LoVo (cell line): Measurements from ENCODE around the gene CNTN5.
"Not testable (repeated sequence)": the region's sequence is repeated elsewhere in the genome, so short reads cannot be mapped to it uniquely, and the experiment has no call there.

Source experiments
- DNase-seq: peaks from one replicate; pipeline ENCODE4 v3.0.0-alpha.2; 2016; ENCODE audit warnings: low spot score

Gene CNTN5

GRCh38 chr11:100214791-100215190 is 1194.0 kb downstream of the CNTN5 start:
- no peak for DNase-seq

GRCh38 chr11:100220801-100221200 is 1200.1 kb downstream of the CNTN5 start:
- DNase-seq, result no peak

- no peak for DNase-seq
These were observed 1201.0 kb downstream of the CNTN5 start for GRCh38 chr11:100221791-100222190.

- no peak for DNase-seq
These were observed 1203.8 kb downstream of the CNTN5 start for GRCh38 chr11:100224541-100225034.

GRCh38 chr11:100229086-100229485 is 1208.3 kb downstream of the CNTN5 start:
- DNase-seq, result no peak

- DNase-seq, result no peak
These were observed 1211.3 kb downstream of the CNTN5 start for GRCh38 chr11:100232006-100232405.

- no peak for DNase-seq
These were observed 1214.3 kb downstream of the CNTN5 start for GRCh38 chr11:100235085-100235484.

- DNase-seq, result no peak
These were observed 1219.3 kb downstream of the CNTN5 start for GRCh38 chr11:100240025-100240539.

GRCh38 chr11:100247704-100248103 is 1227.0 kb downstream of the CNTN5 start:
- no peak for DNase-seq

GRCh38 chr11:100257238-100257803 is 1236.6 kb downstream of the CNTN5 start:
- not testable (repeated sequence) for DNase-seq

GRCh38 chr11:100269516-100269915 is 1248.8 kb downstream of the CNTN5 start:
- DNase-seq, result no peak

GRCh38 chr11:100273066-100273815 is 1252.5 kb downstream of the CNTN5 start:
- DNase-seq, result no peak

GRCh38 chr11:100274466-100274865 is 1253.7 kb downstream of the CNTN5 start:
- DNase-seq, result not testable (repeated sequence)

- DNase-seq, result no peak
These were observed 1274.0 kb downstream of the CNTN5 start for GRCh38 chr11:100294748-100295147.

GRCh38 chr11:100296051-100296679 is 1275.4 kb downstream of the CNTN5 start:
- no peak for DNase-seq

GRCh38 chr11:100297516-100297915 is 1276.8 kb downstream of the CNTN5 start:
- DNase-seq, result no peak

- DNase-seq, result no peak
These were observed 1282.1 kb downstream of the CNTN5 start for GRCh38 chr11:100302824-100303223.

- DNase-seq, result no peak
These were observed 1283.1 kb downstream of the CNTN5 start for GRCh38 chr11:100303897-100304296.

GRCh38 chr11:100308202-100308601 is 1287.5 kb downstream of the CNTN5 start:
- DNase-seq, result no peak

- no peak for DNase-seq
These were observed 1295.2 kb downstream of the CNTN5 start for GRCh38 chr11:100315946-100316345.

- no peak for DNase-seq
These were observed 1296.2 kb downstream of the CNTN5 start for GRCh38 chr11:100316952-100317351.

- DNase-seq, result no peak
These were observed 1298.9 kb downstream of the CNTN5 start for GRCh38 chr11:100319691-100320090.
